ENCODE measurements around the gene PTPRM.

Gene PTPRM

DNA sequence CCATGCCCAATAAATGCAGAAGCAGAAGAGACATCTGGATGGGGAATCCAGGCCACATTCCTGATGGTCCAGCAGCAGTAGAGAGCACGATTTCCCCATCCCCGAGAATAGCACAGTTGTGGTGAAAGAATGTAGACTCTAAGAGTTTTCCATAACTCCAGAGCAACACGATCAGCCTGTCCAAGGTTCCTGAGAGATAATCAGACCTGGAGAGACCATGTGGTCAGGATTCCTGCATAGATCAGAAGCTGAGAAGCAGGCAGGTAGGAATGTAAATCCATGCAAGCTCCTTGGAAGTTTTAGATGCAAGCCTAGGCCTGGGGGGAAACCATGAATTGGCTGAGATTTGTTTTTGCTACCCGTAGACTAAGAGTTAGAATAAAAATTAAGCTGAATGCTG is 34.2 kb upstream of the PTPRM start:
- H3K4me3 ChIP-seq (ENCODE audit: low read depth, low read length) = no peak overlapping the region
- DNase-seq (ENCODE audit: low read depth, low spot score) = no peak
- in situ Hi-C loops (cut with HindIII; ENCODE audit: low sequenced_read_pairs) = no loop called here
- TF ChIP-seq, protein P1, sequence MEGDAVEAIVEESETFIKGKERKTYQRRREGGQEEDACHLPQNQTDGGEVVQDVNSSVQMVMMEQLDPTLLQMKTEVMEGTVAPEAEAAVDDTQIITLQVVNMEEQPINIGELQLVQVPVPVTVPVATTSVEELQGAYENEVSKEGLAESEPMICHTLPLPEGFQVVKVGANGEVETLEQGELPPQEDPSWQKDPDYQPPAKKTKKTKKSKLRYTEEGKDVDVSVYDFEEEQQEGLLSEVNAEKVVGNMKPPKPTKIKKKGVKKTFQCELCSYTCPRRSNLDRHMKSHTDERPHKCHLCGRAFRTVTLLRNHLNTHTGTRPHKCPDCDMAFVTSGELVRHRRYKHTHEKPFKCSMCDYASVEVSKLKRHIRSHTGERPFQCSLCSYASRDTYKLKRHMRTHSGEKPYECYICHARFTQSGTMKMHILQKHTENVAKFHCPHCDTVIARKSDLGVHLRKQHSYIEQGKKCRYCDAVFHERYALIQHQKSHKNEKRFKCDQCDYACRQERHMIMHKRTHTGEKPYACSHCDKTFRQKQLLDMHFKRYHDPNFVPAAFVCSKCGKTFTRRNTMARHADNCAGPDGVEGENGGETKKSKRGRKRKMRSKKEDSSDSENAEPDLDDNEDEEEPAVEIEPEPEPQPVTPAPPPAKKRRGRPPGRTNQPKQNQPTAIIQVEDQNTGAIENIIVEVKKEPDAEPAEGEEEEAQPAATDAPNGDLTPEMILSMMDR (IDR thresholded peaks at IDR 0.05; ENCODE audit: low read depth, low read length) = no peak

DNA sequence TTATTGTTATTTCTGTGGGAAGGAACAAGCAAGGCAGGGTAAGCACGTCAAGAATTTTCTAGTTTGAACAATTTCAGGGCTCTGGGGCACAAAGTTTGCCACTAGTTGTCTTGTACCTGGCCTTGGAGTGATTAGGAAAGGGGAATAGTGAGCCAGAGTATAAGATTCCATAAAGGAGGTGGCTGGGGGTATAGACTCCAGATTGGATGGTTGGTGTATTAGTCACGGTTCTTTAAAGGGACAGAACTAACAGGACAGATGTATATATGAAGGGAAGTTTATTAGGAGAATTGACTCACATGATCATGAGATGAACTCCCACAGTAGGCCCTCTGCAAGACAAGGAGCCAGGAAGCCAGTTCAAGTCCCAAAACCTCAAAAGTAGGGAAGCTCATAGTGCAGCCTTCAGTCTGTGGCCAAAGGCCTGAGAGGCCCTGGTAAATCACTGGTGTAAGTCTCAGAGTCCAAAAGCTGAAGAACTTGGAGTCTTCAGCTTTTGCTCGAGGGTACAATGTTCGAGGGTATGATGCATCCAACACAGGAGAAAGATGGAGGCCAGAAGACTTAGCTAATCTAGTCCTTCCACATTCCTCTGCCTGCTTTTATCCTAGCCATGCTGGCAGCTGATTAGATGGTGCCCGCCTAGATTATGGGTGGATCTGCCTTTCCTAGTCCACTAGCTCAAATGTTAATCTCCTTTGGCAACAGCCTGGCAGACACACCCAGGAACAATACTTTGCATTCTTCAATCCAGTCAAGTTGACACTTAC is 31.5 kb upstream of the PTPRM start:
- in situ Hi-C loops (cut with HindIII; ENCODE audit: low sequenced_read_pairs) = no loop called here
- H3K4me3 ChIP-seq (ENCODE audit: low read depth, low read length) = no peak overlapping the region
- no peak for DNase-seq (ENCODE audit: low read depth, low spot score)
- TF ChIP-seq, protein P1 (IDR thresholded peaks at IDR 0.05; ENCODE audit: low read depth, low read length) = no peak

DNA sequence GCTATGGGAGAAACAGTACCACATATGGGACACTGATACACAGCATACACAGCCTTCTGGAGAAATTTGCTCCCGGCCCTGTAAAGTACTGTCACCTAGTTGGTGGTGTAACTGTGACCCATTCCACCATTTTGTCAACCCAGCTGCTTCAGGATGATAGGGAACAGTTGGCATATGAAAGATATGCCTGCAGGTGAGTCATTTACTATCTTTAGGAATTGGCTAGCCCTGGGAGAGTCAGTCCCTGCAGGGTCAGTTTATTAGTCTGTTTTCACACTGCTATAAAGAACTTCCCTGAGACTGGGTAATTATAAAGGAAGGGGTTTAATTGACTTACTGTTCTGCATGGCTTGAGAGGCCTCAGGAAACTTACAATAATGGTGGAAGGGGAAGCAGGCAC is 30.0 kb upstream of the PTPRM start:
- in situ Hi-C loops (cut with HindIII; ENCODE audit: low sequenced_read_pairs) = no loop called here
- no peak overlapping the region for H3K4me3 ChIP-seq (ENCODE audit: low read depth, low read length)
- TF ChIP-seq, protein P1 (IDR thresholded peaks at IDR 0.05; ENCODE audit: low read depth, low read length) = no peak
- no peak for DNase-seq (ENCODE audit: low read depth, low spot score)

DNA sequence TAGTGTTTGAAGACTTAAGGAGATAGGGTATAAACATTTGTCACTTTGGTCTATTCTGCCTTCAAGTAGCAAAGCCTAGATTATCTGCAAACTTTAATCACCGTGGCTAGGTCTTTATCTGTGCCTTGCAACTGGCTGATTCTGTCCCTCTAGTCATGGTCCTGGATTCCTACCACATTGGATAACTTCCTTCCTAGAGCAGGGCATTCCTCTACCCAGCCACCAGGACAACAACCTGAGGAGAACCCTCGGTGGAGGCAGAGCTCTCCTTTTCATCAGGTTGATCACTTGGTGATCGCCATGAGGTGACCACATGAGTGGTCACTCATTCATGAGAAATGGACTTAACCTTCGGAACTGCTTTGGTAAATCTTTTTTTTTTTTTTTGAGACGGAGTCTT is 25.3 kb upstream of the PTPRM start:
- H3K4me3 ChIP-seq (ENCODE audit: low read depth, low read length) = no peak overlapping the region
- TF ChIP-seq, protein P1 (IDR thresholded peaks at IDR 0.05; ENCODE audit: low read depth, low read length) = no peak
- in situ Hi-C loops (cut with HindIII; ENCODE audit: low sequenced_read_pairs) = no loop called here
- no peak for DNase-seq (ENCODE audit: low read depth, low spot score)

DNA sequence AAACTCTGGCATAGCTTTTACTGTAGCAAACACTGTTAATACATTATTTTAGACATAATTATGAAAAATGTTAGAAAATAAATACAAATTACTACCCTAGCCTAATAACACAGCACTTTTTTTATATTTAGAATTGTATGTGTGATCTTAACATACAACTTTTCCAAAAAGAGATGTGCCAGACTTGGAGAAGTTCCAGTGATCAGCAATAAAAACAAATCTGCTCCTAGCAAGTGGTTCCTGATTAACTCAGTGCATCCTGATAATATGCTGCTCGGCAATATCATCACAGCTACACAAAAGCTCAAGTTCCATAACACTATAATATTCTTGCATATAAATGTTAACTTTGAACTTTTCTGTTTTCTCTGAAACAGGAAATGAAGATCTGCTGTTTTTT is 22.4 kb upstream of the PTPRM start:
- in situ Hi-C loops (cut with HindIII; ENCODE audit: low sequenced_read_pairs) = no loop called here
- no peak for DNase-seq (ENCODE audit: low read depth, low spot score)
- no peak overlapping the region for H3K4me3 ChIP-seq (ENCODE audit: low read depth, low read length)
- TF ChIP-seq, protein P1 (IDR thresholded peaks at IDR 0.05; ENCODE audit: low read depth, low read length) = no peak

DNA sequence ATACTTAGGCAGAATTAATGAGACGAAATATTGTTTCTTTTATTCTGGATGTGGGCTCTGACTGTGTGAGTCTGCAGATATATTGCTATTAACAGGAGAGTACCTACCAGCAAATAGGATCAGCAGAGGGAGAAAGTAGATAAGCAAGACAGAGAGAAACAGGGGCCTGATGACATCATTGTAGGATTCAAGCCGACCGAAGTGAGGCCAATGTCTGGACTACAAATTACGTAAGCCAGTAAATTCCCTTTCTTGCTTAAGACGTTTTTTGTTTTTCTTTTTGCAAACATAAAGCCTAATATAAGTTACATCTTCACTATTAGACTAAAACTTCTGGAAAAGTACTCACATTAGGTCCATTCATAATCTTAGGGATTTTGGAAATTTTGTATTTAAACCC is 21.4 kb upstream of the PTPRM start:
- in situ Hi-C loops (cut with HindIII; ENCODE audit: low sequenced_read_pairs) = no loop called here
- TF ChIP-seq, protein P1 (IDR thresholded peaks at IDR 0.05; ENCODE audit: low read depth, low read length) = no peak

More for the DNA sequence above, 21.4 kb upstream of the PTPRM start:
- no peak overlapping the region for H3K4me3 ChIP-seq (ENCODE audit: low read depth, low read length)
- no peak for DNase-seq (ENCODE audit: low read depth, low spot score)
